Measurements from ENCODE around the gene HDAC1. TPM values are rescaled to one million over a fixed set of nuclear protein-coding genes. Genes with fewer than 3 reads are reported as not detected.

The HDAC1 gene
- total RNA-seq, 4 donors from 2014 or later, result 8.7 to 23.8 (median 11.8) TPM

DNA sequence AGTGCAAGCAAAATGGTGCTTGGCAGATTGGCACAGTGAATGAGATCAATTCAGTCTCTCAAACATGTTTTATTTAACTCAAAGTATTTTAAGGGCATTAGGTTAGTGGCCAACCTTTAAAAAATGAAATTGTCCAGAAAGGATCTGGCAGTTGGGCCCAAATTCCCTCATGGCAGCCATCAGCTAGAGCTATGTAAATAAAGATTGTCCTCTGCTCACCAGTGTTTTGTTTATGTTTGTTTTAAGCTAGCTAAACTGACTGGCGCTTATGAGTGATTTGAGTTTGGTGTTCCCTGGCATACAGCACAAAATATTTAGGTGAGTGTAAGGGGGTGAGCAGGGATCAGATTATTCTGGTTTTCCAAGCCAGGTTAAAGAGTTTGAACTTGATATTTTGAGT is 18.1 kb downstream of the HDAC1 start:
- Histone ChIP-seq H3K9me3 (no peaks in the 10 kb centered on the region), H3K27ac (no peak overlapping the region), H3K27me3 (no peaks in the 10 kb centered on the region), H3K4me1 (peaks cover 0 to 12% of the 10 kb centered on the region in 2 donors), H3K36me3 (peaks cover 0 to 6% of the 10 kb centered on the region in 2 donors), H3K4me3 (no peak overlapping the region)
- TF ChIP-seq, protein P1, sequence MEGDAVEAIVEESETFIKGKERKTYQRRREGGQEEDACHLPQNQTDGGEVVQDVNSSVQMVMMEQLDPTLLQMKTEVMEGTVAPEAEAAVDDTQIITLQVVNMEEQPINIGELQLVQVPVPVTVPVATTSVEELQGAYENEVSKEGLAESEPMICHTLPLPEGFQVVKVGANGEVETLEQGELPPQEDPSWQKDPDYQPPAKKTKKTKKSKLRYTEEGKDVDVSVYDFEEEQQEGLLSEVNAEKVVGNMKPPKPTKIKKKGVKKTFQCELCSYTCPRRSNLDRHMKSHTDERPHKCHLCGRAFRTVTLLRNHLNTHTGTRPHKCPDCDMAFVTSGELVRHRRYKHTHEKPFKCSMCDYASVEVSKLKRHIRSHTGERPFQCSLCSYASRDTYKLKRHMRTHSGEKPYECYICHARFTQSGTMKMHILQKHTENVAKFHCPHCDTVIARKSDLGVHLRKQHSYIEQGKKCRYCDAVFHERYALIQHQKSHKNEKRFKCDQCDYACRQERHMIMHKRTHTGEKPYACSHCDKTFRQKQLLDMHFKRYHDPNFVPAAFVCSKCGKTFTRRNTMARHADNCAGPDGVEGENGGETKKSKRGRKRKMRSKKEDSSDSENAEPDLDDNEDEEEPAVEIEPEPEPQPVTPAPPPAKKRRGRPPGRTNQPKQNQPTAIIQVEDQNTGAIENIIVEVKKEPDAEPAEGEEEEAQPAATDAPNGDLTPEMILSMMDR (IDR thresholded peaks at IDR 0.05 in 4 of 5, conservative IDR thresholded peaks at IDR 0.05 in 1 of 5), result no peak
- TF ChIP-seq POLR2A (IDR thresholded peaks at IDR 0.05), result no peak
- intact Hi-C loops (cut with DNase I; ENCODE audit: low total_unique reads) (no loop called here), in situ Hi-C loops (cut with MboI; ENCODE audit: low sequenced_read_pairs in 4 of 4) (no loop called here)
- DNase-seq (no peak), ATAC-seq (no peak)

DNA sequence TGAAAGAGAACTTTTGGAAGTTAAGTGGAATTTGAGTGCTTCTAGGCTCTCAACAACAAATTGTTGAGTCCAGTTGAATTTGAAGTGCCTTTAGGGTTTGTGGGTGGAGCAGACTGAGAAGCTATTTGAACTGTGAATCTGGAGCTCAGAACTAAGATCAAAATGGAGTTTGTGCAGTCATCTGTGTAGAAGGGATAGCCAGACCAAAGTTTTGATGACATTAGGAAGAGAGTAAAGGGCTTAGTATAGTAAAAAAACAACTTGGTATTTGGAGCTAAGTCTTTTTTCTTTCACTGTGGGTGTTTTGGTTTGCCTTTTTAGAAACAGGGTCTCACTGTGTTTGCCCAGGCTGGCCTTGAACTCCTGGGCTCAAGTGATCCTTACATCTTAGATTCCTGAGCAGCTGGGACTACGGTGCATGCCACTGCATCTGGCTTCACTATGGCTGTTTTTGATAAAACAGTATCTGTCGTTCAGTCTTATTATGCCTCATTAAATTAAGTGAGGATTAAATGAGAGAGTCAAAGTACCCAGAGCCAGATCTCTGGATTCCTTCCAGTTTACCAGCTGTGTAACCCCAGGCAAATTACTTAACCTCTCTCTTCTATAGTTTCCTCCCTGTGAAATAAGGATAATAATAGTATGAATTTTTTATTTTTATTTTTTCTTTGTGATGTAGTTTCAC is 20.0 kb downstream of the HDAC1 start:
- in situ Hi-C loops (cut with MboI; ENCODE audit: low sequenced_read_pairs in 4 of 4), result no loop called here
- no peak for DNase-seq
- TF ChIP-seq, protein P1 (IDR thresholded peaks at IDR 0.05 in 4 of 5, conservative IDR thresholded peaks at IDR 0.05 in 1 of 5), result no peak
- no peak for TF ChIP-seq POLR2A (IDR thresholded peaks at IDR 0.05)
- intact Hi-C loops (cut with DNase I; ENCODE audit: low total_unique reads), result no loop called here
- Histone ChIP-seq H3K9me3 (no peaks in the 10 kb centered on the region), H3K27me3 (no peaks in the 10 kb centered on the region), H3K27ac (no peak overlapping the region), H3K4me3 (no peak overlapping the region), H3K36me3 (peaks cover 0 to 1% of the 10 kb centered on the region in 2 donors), H3K4me1 (peaks cover 0 to 12% of the 10 kb centered on the region in 2 donors)
- no peak for ATAC-seq

DNA sequence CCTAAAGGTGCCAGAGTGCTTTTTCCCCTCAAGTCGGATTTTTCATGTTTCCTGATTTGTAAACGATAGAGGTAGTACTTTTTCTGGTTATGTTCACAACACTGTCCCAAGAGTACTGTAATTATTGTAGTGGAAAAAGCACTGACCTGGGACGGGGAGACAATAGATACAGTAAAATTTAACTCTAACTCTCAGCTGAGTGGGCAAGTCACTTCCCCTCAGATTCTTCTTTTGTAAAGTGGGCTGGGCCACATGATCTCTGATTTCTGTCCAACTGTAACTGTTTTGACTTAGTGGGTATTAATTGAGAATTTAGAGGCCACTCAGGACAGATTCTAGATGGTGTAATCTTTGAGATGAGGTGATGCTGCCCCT is 25.0 kb downstream of the HDAC1 start:
- no peaks in the 10 kb centered on the region for H3K4me1 ChIP-seq
- no peak overlapping the region for H3K27ac ChIP-seq
- H3K27me3 ChIP-seq, result no peaks in the 10 kb centered on the region
- TF ChIP-seq, protein P1 (IDR thresholded peaks at IDR 0.05 in 4 of 5, conservative IDR thresholded peaks at IDR 0.05 in 1 of 5), result no peak
- TF ChIP-seq POLR2A (IDR thresholded peaks at IDR 0.05), result no peak
- peaks cover 0 to 16% of the 10 kb centered on the region in 2 donors for H3K36me3 ChIP-seq
- H3K9me3 ChIP-seq, result no peaks in the 10 kb centered on the region
- intact Hi-C loops (cut with DNase I; ENCODE audit: low total_unique reads), result loop anchor here (2.0 kb wide), 1 partner anchor 102 kb away; no protein-coding TSS in a partner anchor
- in situ Hi-C loops (cut with MboI; ENCODE audit: low sequenced_read_pairs in 4 of 4), result no loop called here
- ATAC-seq (no peak), DNase-seq (no peak)
- no peak overlapping the region for H3K4me3 ChIP-seq

GRCh38 chr1:32318127-32318869 is 26.4 kb downstream of the HDAC1 start:
- Histone ChIP-seq H3K4me1 (no peaks in the 10 kb centered on the region), H3K27ac (no peak overlapping the region), H3K4me3 (no peak overlapping the region), H3K36me3 (peaks cover 0 to 16% of the 10 kb centered on the region in 2 donors), H3K9me3 (no peaks in the 10 kb centered on the region), H3K27me3 (no peaks in the 10 kb centered on the region)
- no peak for ATAC-seq
- intact Hi-C loops (cut with DNase I; ENCODE audit: low total_unique reads), result no loop called here
- in situ Hi-C loops (cut with MboI; ENCODE audit: low sequenced_read_pairs in 4 of 4), result no loop called here
- TF ChIP-seq, protein P1 (IDR thresholded peaks at IDR 0.05 in 4 of 5, conservative IDR thresholded peaks at IDR 0.05 in 1 of 5), result no peak
- no peak for TF ChIP-seq POLR2A (IDR thresholded peaks at IDR 0.05)
- no peak for DNase-seq
